HG02763 (cell line): ENCODE measurements around the gene STARD10.

Experiments used
- ATAC-seq: cut with Tn5 transposase; IDR thresholded peaks from one replicate; pipeline ENCODE4 v1.9.1; 2021; ENCODE audit warnings: mild to moderate bottlenecking, moderate library complexity; ENCODE audit not compliant: unreplicated experiment

Gene STARD10

DNA sequence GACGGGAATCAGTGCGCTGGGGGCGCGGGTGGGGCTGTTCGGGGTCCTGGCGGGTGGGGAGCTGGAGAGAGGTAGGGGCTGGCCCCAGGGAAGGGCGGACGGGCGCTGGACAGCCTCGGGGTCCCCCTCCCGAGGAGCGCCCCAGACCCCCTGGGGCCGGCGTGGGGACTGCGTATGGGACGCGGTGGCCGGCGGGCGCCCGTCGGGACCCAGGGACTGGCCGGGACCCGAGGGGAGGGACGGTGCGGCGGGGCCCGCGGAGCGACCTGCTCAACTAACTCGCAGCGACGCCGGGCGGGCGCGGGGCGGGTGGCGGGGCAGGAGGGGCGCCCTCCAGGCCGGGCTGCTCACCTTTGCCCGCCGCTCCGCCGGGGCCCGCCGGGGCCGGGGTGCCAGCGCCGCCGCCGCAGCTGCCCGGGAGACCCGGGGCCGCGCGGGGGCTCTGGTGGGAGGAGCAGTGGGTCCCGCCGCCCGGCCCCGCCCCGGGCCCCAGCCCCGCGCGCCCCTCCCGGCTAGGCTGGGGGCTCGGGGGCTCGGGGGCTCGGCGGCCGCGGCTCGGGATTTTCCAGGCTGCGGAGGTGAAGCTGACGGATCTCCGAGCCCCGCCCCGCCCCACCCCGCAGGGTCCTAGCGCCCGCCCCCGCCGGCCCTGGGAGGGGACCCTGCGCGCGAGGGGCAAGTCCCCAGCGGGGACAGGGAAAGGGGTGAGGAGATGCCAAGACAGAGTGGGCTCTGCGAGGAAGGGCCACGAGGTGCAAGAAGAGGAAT, 12.3 kb downstream of the STARD10 start:
- no peak for ATAC-seq

DNA sequence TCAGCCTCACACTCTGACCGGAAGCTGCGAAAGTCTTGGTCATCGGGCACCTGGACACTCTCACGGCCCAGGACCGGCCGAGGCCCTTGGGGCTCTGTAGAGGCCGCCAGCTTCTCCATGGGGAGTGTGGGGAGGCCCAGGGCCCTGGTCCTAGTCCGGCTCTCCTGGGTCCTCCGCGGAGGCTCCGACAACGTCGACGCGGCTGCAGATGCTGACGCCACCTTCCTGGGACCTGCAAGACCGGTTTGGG, 12.9 kb downstream of the STARD10 start:
- no peak for ATAC-seq

- no peak for ATAC-seq
Measured at GRCh38 chr11:72780296-72781062, 13.4 kb downstream of the STARD10 start.

GRCh38 chr11:72779495-72780128, 14.2 kb downstream of the STARD10 start:
- ATAC-seq = no peak

DNA sequence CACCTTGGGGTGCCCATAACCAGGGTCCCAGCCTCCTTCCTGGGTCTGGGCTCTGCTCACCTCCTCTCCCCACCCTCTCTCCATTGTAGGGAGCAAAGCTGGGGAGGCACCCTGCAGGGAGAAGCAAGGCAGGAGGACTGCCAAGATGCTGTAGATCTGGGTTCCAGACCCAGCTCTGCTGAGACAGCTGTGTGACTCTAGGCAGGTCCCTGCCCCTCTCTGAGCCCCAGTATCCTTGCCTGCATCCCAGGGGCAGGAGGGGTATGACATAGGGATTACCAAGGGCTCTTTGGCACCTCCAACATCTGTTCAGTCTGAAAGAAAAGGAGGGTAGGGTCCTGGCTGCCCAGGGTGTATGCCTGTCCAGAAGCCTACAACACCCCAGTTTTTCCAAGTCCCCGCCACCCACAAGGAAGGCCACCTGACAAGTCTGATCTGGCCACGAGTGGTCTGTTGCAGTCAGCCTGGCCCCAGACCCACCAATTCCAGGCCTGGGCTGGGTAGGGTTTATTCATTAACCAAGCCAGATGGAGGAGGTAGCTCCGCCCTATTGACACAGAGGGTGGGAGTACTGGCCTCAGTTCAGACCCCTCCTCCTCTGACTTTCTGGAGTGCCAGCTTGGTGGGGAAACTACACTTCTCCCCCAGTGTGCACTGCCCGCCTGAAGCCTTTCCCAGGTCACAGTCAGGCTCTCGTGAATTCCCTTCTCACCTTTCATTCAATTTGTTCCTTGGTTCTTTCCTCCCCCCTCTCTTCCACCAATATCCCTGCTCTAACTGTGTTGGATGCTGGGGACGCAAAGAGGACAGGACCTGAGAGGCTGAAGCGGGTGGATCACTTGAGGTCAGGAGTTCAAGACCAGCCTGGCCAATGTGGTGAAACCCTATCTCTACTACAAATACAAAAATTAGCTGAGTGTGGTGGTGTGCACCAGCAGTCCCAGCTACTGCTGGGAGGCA, 15.0 kb downstream of the STARD10 start:
- no peak for ATAC-seq

DNA sequence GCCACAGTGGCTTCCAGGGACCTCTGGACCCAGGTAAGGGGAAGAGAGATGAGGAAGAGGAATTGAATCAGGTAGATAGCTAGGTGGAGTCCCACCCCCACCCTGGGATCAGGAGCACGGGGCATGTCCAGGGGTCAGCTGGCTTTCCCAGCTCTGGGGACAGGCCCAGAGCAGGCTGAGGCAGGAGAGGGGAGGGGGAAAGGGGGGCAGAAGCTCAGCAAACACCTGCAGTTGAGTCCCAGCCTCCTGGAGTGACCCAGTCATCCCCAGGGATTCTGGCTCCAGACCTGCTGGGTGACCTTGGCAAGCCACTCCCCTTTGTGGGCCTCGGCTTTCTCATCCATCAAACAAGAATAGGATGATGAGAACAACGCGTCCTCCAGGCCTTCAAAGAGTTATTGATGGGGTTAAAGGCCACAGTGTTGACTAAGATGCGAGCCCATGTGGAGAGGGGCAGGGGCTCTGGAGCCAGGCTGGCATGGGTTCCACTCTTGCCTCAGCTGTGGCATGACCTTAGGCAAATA, 16.0 kb downstream of the STARD10 start:
- ATAC-seq = no peak

DNA sequence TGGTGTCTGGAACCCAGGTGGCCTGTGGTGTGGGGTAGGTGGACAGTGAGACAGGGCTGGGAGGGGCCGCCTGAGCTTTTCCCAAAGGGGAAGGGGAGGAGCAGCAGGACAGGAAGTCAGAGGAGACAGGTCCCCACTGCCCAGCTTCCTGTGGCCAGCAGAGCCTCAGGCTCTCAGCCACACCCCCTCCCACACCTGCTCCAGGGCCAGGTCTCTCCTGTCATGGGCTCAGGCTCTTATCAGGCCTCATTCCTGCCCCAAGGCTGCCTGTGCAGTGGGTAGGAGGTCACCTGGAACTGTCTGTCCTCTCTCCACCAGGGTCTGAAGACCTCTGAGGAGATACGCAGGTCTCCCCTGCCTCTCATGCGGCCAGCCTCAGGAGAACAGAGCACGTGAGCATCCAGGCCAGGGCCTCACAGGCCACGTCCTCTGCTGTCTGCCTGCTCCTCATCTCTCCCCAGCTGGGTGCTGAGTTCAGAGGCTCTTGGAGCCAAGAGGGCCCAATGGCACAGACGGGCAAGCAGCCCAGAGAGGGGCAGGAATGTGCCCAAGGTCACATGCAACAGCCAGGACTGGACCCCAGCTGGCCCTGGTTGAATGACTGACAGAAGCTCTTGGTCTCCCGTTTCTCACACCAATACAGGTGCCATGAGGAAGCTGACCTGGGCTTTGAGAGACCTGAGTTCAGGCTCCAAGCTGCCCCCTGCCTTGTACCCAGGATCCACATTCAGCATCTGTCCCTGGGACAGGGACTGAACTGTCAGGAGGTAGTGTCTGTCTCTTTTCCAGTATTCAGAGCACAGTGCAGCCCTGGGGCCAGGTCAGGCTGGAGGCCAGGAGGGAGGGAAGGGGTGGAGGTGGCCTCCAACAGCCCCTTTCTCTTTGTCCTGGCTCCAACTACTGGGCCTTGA, 16.7 kb downstream of the STARD10 start:
- no peak for ATAC-seq

- no peak for ATAC-seq
Measured at GRCh38 chr11:72776117-72776843, 17.6 kb downstream of the STARD10 start.

GRCh38 chr11:72775288-72776110, 18.3 kb downstream of the STARD10 start:
- ATAC-seq = no peak

DNA sequence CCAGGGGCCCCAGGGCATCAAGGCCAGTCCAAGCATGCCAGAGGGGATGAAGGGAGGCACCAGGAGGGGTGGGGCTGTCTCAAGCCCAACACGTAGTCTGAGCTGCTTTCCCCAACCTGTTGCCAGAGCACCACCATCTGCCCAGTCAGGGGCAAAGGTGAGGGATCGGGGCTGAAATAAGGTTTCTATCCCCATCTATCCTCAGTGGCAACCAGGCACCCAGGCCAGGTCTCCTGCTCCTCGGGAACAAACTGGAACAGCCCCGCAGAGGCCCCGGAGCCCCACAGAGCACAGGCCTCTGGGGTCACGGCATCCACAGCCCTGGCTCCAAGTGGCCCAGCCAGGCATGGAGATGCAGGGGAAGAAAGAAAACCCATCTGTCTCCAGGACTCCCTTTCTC, 19.3 kb downstream of the STARD10 start:
- ATAC-seq = no peak

GRCh38 chr11:72773696-72774095, 20.2 kb downstream of the STARD10 start:
- no peak for ATAC-seq

DNA sequence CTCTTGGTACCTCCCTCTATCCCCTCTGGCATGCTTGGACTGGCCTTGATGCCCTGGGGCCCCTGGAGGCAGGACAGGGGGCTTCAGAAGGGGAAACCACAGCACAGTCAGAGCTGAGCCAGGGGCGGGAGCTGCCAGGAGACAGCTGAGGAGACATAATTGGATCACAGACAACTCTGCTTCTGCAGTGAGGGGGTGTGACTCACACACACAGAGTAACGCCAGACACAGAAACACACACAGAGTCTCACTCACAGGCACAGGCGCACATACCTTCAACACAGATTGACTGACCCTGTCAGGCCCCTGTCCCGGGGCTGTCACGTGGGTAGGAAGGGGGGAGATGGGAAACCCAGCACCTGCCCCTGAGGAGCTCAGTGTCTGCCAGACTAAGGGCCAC, 20.6 kb downstream of the STARD10 start:
- ATAC-seq = no peak

DNA sequence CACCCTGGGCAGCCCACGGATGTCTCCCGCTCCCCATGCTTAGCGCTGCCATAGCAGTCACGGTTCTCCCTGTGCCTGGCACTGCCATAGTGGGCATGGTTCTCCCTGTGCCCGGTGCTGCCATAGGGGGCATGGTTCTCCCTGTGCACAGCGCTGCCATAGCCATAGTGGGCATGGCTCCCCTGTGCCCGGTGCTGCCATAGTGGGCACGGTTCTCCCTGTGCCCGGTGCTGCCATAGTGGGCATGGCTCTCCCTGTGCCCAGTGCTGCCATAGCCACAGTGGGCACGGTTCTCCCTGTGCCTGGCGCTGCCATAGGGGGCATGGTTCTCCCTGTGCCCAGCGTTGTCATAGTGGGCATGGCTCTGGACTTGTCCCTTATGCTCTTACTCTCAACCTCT, 21.8 kb downstream of the STARD10 start:
- ATAC-seq = no peak

DNA sequence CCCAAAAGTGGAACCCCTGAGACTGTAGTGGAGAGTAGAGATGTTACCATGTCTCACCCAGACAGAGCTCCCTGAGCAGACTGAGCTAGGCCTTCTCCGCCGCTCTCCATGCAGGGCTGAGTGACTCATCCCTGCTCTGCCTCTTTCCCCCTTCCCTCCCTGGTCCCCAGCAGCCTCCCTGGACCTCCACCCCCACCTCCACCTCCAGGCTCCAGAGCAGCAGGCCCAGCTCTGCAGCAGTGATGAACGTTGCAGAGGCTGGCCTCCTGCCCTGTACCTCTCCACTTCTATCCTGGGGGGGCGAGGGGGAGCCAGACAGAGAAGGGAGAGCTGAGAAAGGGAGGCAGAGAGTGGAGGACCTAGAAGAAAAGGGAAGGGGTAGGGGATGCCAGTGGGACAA, 22.3 kb downstream of the STARD10 start:
- ATAC-seq = no peak

- no peak for ATAC-seq
Measured at GRCh38 chr11:72770799-72771198, 23.0 kb downstream of the STARD10 start.

GRCh38 chr11:72769680-72770079, 24.2 kb downstream of the STARD10 start:
- ATAC-seq = no peak

GRCh38 chr11:72768581-72768980, 25.3 kb downstream of the STARD10 start:
- ATAC-seq = no peak
